ENCODE data around the gene BCKDHB. TPM values are rescaled to one million over a fixed set of nuclear protein-coding genes. Genes with fewer than 3 reads are reported as not detected.

Gene BCKDHB
- total RNA-seq, 1 donor from 2014 or later: 18.5 TPM

GRCh38 chr6:80250391-80250997 is 144.0 kb downstream of the BCKDHB start:
- intact Hi-C loops (cut with micrococcal nuclease): no loop called here
- H3K4me1 Mint-ChIP-seq (ENCODE audit: low read depth): peaks cover 9% of the 10 kb centered on the region
- no peaks in the 10 kb centered on the region for H3K9me3 Mint-ChIP-seq
- no peaks in the 10 kb centered on the region for H3K27me3 Mint-ChIP-seq (ENCODE audit: low read depth)
- peak overlapping the region; percentile 7 for H3K27ac Mint-ChIP-seq
- DNase-seq (ENCODE audit: low spot score): no peak
- no peaks in the 10 kb centered on the region for H3K36me3 Mint-ChIP-seq (ENCODE audit: low read depth)
- no peak overlapping the region for H3K4me3 Mint-ChIP-seq (ENCODE audit: low read depth)

- no peak for DNase-seq (ENCODE audit: low spot score)
- intact Hi-C loops (cut with micrococcal nuclease): no loop called here
- H3K4me3 Mint-ChIP-seq (ENCODE audit: low read depth): no peak overlapping the region
- no peaks in the 10 kb centered on the region for H3K27me3 Mint-ChIP-seq (ENCODE audit: low read depth)
- H3K9me3 Mint-ChIP-seq: no peaks in the 10 kb centered on the region
- no peak overlapping the region for H3K27ac Mint-ChIP-seq
- peaks cover 9% of the 10 kb centered on the region for H3K4me1 Mint-ChIP-seq (ENCODE audit: low read depth)
- H3K36me3 Mint-ChIP-seq (ENCODE audit: low read depth): no peaks in the 10 kb centered on the region
These were observed 144.8 kb downstream of the BCKDHB start for GRCh38 chr6:80251321-80251720.

GRCh38 chr6:80254716-80255115 is 148.2 kb downstream of the BCKDHB start:
- H3K36me3 Mint-ChIP-seq (ENCODE audit: low read depth): no peaks in the 10 kb centered on the region
- DNase-seq (ENCODE audit: low spot score): no peak
- no peaks in the 10 kb centered on the region for H3K27me3 Mint-ChIP-seq (ENCODE audit: low read depth)
- peaks cover 9% of the 10 kb centered on the region for H3K4me1 Mint-ChIP-seq (ENCODE audit: low read depth)
- no peaks in the 10 kb centered on the region for H3K9me3 Mint-ChIP-seq
- intact Hi-C loops (cut with micrococcal nuclease): no loop called here
- no peak overlapping the region for H3K4me3 Mint-ChIP-seq (ENCODE audit: low read depth)
- no peak overlapping the region for H3K27ac Mint-ChIP-seq

GRCh38 chr6:80256691-80257090 is 150.2 kb downstream of the BCKDHB start:
- H3K36me3 Mint-ChIP-seq (ENCODE audit: low read depth): no peaks in the 10 kb centered on the region
- intact Hi-C loops (cut with micrococcal nuclease): no loop called here
- DNase-seq (ENCODE audit: low spot score): no peak
- no peak overlapping the region for H3K27ac Mint-ChIP-seq
- H3K4me3 Mint-ChIP-seq (ENCODE audit: low read depth): no peak overlapping the region
- H3K27me3 Mint-ChIP-seq (ENCODE audit: low read depth): no peaks in the 10 kb centered on the region
- H3K9me3 Mint-ChIP-seq: no peaks in the 10 kb centered on the region
- H3K4me1 Mint-ChIP-seq (ENCODE audit: low read depth): no peaks in the 10 kb centered on the region

- intact Hi-C loops (cut with micrococcal nuclease): no loop called here
- Mint-ChIP-seq H3K4me1 (ENCODE audit: low read depth) (no peaks in the 10 kb centered on the region), H3K27me3 (ENCODE audit: low read depth) (no peaks in the 10 kb centered on the region), H3K4me3 (ENCODE audit: low read depth) (no peak overlapping the region), H3K9me3 (no peaks in the 10 kb centered on the region), H3K27ac (no peak overlapping the region), H3K36me3 (ENCODE audit: low read depth) (no peaks in the 10 kb centered on the region)
- no peak for DNase-seq (ENCODE audit: low spot score)
These were observed 152.6 kb downstream of the BCKDHB start for GRCh38 chr6:80259118-80259517.

GRCh38 chr6:80263585-80263984 is 157.1 kb downstream of the BCKDHB start:
- intact Hi-C loops (cut with micrococcal nuclease): no loop called here
- Mint-ChIP-seq H3K27ac (no peak overlapping the region), H3K4me3 (ENCODE audit: low read depth) (no peak overlapping the region), H3K36me3 (ENCODE audit: low read depth) (no peaks in the 10 kb centered on the region), H3K4me1 (ENCODE audit: low read depth) (no peaks in the 10 kb centered on the region), H3K9me3 (no peaks in the 10 kb centered on the region), H3K27me3 (ENCODE audit: low read depth) (no peaks in the 10 kb centered on the region)
- DNase-seq (ENCODE audit: low spot score): no peak

GRCh38 chr6:80268865-80269730 is 162.6 kb downstream of the BCKDHB start:
- H3K27ac Mint-ChIP-seq: no peak overlapping the region
- intact Hi-C loops (cut with micrococcal nuclease): no loop called here
- no peaks in the 10 kb centered on the region for H3K27me3 Mint-ChIP-seq (ENCODE audit: low read depth)
- no peaks in the 10 kb centered on the region for H3K36me3 Mint-ChIP-seq (ENCODE audit: low read depth)
- H3K4me3 Mint-ChIP-seq (ENCODE audit: low read depth): no peak overlapping the region
- DNase-seq (ENCODE audit: low spot score): no peak
- H3K9me3 Mint-ChIP-seq: no peaks in the 10 kb centered on the region
- H3K4me1 Mint-ChIP-seq (ENCODE audit: low read depth): no peaks in the 10 kb centered on the region

GRCh38 chr6:80271074-80271473 is 164.6 kb downstream of the BCKDHB start:
- no peak overlapping the region for H3K27ac Mint-ChIP-seq
- H3K4me3 Mint-ChIP-seq (ENCODE audit: low read depth): no peak overlapping the region
- no peaks in the 10 kb centered on the region for H3K27me3 Mint-ChIP-seq (ENCODE audit: low read depth)
- no peaks in the 10 kb centered on the region for H3K9me3 Mint-ChIP-seq
- no peaks in the 10 kb centered on the region for H3K4me1 Mint-ChIP-seq (ENCODE audit: low read depth)
- no peak for DNase-seq (ENCODE audit: low spot score)
- intact Hi-C loops (cut with micrococcal nuclease): no loop called here
- H3K36me3 Mint-ChIP-seq (ENCODE audit: low read depth): no peaks in the 10 kb centered on the region

- Mint-ChIP-seq H3K27me3 (ENCODE audit: low read depth) (no peaks in the 10 kb centered on the region), H3K9me3 (no peaks in the 10 kb centered on the region), H3K4me1 (ENCODE audit: low read depth) (no peaks in the 10 kb centered on the region), H3K4me3 (ENCODE audit: low read depth) (no peak overlapping the region), H3K36me3 (ENCODE audit: low read depth) (no peaks in the 10 kb centered on the region), H3K27ac (no peak overlapping the region)
- intact Hi-C loops (cut with micrococcal nuclease): no loop called here
- no peak for DNase-seq (ENCODE audit: low spot score)
These were observed 166.5 kb downstream of the BCKDHB start for GRCh38 chr6:80272988-80273387.

- Mint-ChIP-seq H3K27me3 (ENCODE audit: low read depth) (no peaks in the 10 kb centered on the region), H3K27ac (no peak overlapping the region), H3K4me3 (ENCODE audit: low read depth) (no peak overlapping the region), H3K4me1 (ENCODE audit: low read depth) (peaks cover 10% of the 10 kb centered on the region), H3K9me3 (no peaks in the 10 kb centered on the region), H3K36me3 (ENCODE audit: low read depth) (no peaks in the 10 kb centered on the region)
- DNase-seq (ENCODE audit: low spot score): no peak
- intact Hi-C loops (cut with micrococcal nuclease): no loop called here
These were observed 170.4 kb downstream of the BCKDHB start for GRCh38 chr6:80276861-80277260.

- Mint-ChIP-seq H3K27ac (no peak overlapping the region), H3K9me3 (no peaks in the 10 kb centered on the region)
These were observed 171.0 kb downstream of the BCKDHB start for GRCh38 chr6:80277501-80277900.

GRCh38 chr6:80280262-80281010 is 174.0 kb downstream of the BCKDHB start:
- intact Hi-C loops (cut with micrococcal nuclease): no loop called here
- H3K4me3 Mint-ChIP-seq (ENCODE audit: low read depth): no peak overlapping the region
- H3K9me3 Mint-ChIP-seq: no peaks in the 10 kb centered on the region
- H3K36me3 Mint-ChIP-seq (ENCODE audit: low read depth): no peaks in the 10 kb centered on the region
- no peak for DNase-seq (ENCODE audit: low spot score)
- peaks cover 12% of the 10 kb centered on the region for H3K4me1 Mint-ChIP-seq (ENCODE audit: low read depth)
- H3K27me3 Mint-ChIP-seq (ENCODE audit: low read depth): no peaks in the 10 kb centered on the region
- H3K27ac Mint-ChIP-seq: no peak overlapping the region

More at GRCh38 chr6:80277501-80277900, 171.0 kb downstream of the BCKDHB start:
- Mint-ChIP-seq H3K27me3 (ENCODE audit: low read depth) (no peaks in the 10 kb centered on the region), H3K4me1 (ENCODE audit: low read depth) (peaks cover 10% of the 10 kb centered on the region), H3K36me3 (ENCODE audit: low read depth) (no peaks in the 10 kb centered on the region), H3K4me3 (ENCODE audit: low read depth) (no peak overlapping the region)
- no peak for DNase-seq (ENCODE audit: low spot score)
- intact Hi-C loops (cut with micrococcal nuclease): no loop called here

All from activated T-helper 2 cell treated with anti-CD3 and anti-CD28 coated beads, Interferon-gamma antibody, Interleukin-2, Interleukin-4, amounts not matched to agents 10 μg/mL and 5 μg/mL and 100 μg/mL, durations not matched to agents 14 hours and 24 hours and 36 hours (primary cell).